Liver (tissue), 9 donors: Measurements from ENCODE around the gene ANK3. TPM values are rescaled to one million over a fixed set of nuclear protein-coding genes. Genes with fewer than 3 reads are reported as not detected.

Source experiments
- DNase-seq: peaks from one replicate; pipeline ENCODE4 v3.0.0-alpha.2; 2017; ENCODE audit warnings: low spot score
- H3K27ac ChIP-seq, 2 donors: one replicate each; pipeline ENCODE4 v1.7.0; 2013; ENCODE audit warnings: inconsistent platforms in 2 of 2, low read length in 2 of 2, control low read depth in 1 of 2, low read depth in 1 of 2, mild to moderate bottlenecking in 1 of 2
- H3K27me3 ChIP-seq, 4 donors: one replicate each; pipeline versions ENCODE4 v1.6.1 to v1.7.0; 2013; ENCODE audit warnings: low read length in 3 of 4, inconsistent platforms in 1 of 4, mild to moderate bottlenecking in 1 of 4, moderate library complexity in 1 of 4; ENCODE audit not compliant: control insufficient read depth in 4 of 4, insufficient read depth in 4 of 4
- H3K36me3 ChIP-seq, 4 donors: one replicate each; pipeline versions ENCODE4 v1.6.1 to v1.7.0; 2013; ENCODE audit warnings: low read length in 3 of 4, mild to moderate bottlenecking in 3 of 4, low read depth in 1 of 4, moderate library complexity in 1 of 4; ENCODE audit not compliant: control insufficient read depth in 4 of 4, insufficient read depth in 3 of 4
- H3K4me1 ChIP-seq, 4 donors: one replicate each; pipeline versions ENCODE4 v1.6.1 to v1.7.0; 2013; ENCODE audit warnings: low read length in 3 of 4, mild to moderate bottlenecking in 3 of 4, moderate library complexity in 1 of 4; ENCODE audit not compliant: control insufficient read depth in 4 of 4, insufficient read depth in 4 of 4
- H3K4me3 ChIP-seq, 3 donors: one replicate each; pipeline versions ENCODE4 v1.6.1 to v1.7.0; 2013; ENCODE audit warnings: low read length in 3 of 3, control low read depth in 1 of 3, low read depth in 1 of 3, mild to moderate bottlenecking in 1 of 3
- H3K9ac ChIP-seq, 2 donors: one replicate each; pipeline ENCODE4 v1.7.0; 2013; ENCODE audit warnings: low read length in 2 of 2, mild to moderate bottlenecking in 2 of 2, moderate library complexity in 2 of 2, control low read depth in 1 of 2, low read depth in 1 of 2
- H3K9me3 ChIP-seq, 4 donors: one replicate each; pipeline versions ENCODE4 v1.6.1 to v1.7.0; 2013; ENCODE audit warnings: low read length in 3 of 4; ENCODE audit not compliant: control insufficient read depth in 4 of 4
- ATF3 ChIP-seq: IDR thresholded peaks from 2 replicates; pipeline ENCODE4 v1.6.1; 2016; ENCODE audit warnings: antibody characterized with exemption
- CTCF ChIP-seq: fragments of 150-350 bp; IDR thresholded peaks from 2 replicates; pipeline ENCODE4 v1.5.1; 2017; ENCODE audit warnings: improper control_type of control experiment, low read depth, low read length; ENCODE audit not compliant: missing input control
- EGR1 ChIP-seq, 2 donors: IDR thresholded peaks; 2 replicates each; pipeline ENCODE4 v1.6.1; 2016 to 2018; ENCODE audit warnings: antibody characterized with exemption in 2 of 2, low read depth in 2 of 2
- FOXA1 ChIP-seq: IDR thresholded peaks from 2 replicates; pipeline ENCODE4 v1.6.1; 2016; ENCODE audit warnings: antibody characterized with exemption
- FOXA2 ChIP-seq: IDR thresholded peaks from 2 replicates; pipeline ENCODE4 v1.6.1; 2016; ENCODE audit warnings: antibody characterized with exemption
- HNF4A ChIP-seq, 2 donors: conservative IDR thresholded peaks; 2 replicates each; pipeline ENCODE4 v1.6.1; 2016; ENCODE audit warnings: antibody characterized with exemption in 2 of 2, mild to moderate bottlenecking in 2 of 2
- HNF4G ChIP-seq: IDR thresholded peaks from 2 replicates; pipeline ENCODE4 v1.6.1; 2016; ENCODE audit warnings: antibody characterized with exemption
- JUND ChIP-seq, 2 donors: IDR thresholded peaks; 2 replicates each; pipeline ENCODE4 v1.6.1; 2016; ENCODE audit warnings: antibody characterized with exemption in 2 of 2
- MAX ChIP-seq: IDR thresholded peaks from 2 replicates; pipeline ENCODE4 v1.6.1; 2016; ENCODE audit warnings: antibody characterized with exemption
- NR2F2 ChIP-seq: IDR thresholded peaks from 2 replicates; pipeline ENCODE4 v1.6.1; 2016; ENCODE audit warnings: antibody characterized with exemption
- RAD21 ChIP-seq, 2 donors: IDR thresholded peaks; 2 replicates each; pipeline ENCODE4 v1.6.1; 2016; ENCODE audit warnings: antibody characterized with exemption in 2 of 2, mild to moderate bottlenecking in 2 of 2
- RXRA ChIP-seq, 2 donors: IDR thresholded peaks; 2 replicates each; pipeline ENCODE4 v1.6.1; 2017 to 2018; ENCODE audit warnings: antibody characterized with exemption in 2 of 2, mild to moderate bottlenecking in 1 of 2
- SP1 ChIP-seq: IDR thresholded peaks from 2 replicates; pipeline ENCODE4 v1.6.1; 2018; ENCODE audit warnings: antibody characterized with exemption, mild to moderate bottlenecking
- TAF1 ChIP-seq: conservative IDR thresholded peaks from 2 replicates; pipeline ENCODE4 v1.6.1; 2016; ENCODE audit warnings: antibody characterized with exemption, mild to moderate bottlenecking
- YY1 ChIP-seq: IDR thresholded peaks from 2 replicates; pipeline ENCODE4 v1.6.1; 2016; ENCODE audit warnings: antibody characterized with exemption, mild to moderate bottlenecking
- WGBS: extraction: QIAGEN DNeasy Blood & Tissue Kit; methylation state at CpG from one replicate; pipeline ENCODE4 v1.1.7; 2013; 5-methylcytosine and 5-hydroxymethylcytosine counted together
- polyA plus RNA-seq, 2 donors: library from polyadenylated mRNA; stranded (reverse) in 1 of 2; unstranded in 1 of 2; fragments of 200-250 nt in 1 of 2; fragments of >200 nt in 1 of 2; fragmentation: Nextera tagmentation in 1 of 2; extraction: Ambion mirVana in 1 of 2; gene quantifications; one replicate each; pipeline versions ENCODE4 v1.2.1 to v1.2.3, GENCODE V29; 2013 to 2015
- total RNA-seq, 2 donors: library from RNA; depleted of rRNA; stranded (reverse); fragments of >200 nt; gene quantifications; one replicate each; pipeline ENCODE4 v1.2.3, GENCODE V29; 2014
- donor health status: healthy.
- donor health status: healthy.
- donor health status: healthy.
- donor health status: healthy.
- donor health status: healthy.

Gene ANK3
- total and polyA plus RNA-seq, 4 donors, result 5.7 to 30.0 (median 9.7) TPM

- Histone ChIP-seq H3K9me3 (no peaks in the 10 kb centered on the region), H3K4me1 (peaks cover 0 to 3% (median 0%) of the 10 kb centered on the region in 4 donors), H3K36me3 (no peaks in the 10 kb centered on the region), H3K9ac (no peak overlapping the region), H3K27me3 (no peaks in the 10 kb centered on the region), H3K4me3 (no peak overlapping the region), H3K27ac (no peak overlapping the region)
- 65% methylated on average over 5 of the region's 5 CpGs for WGBS
- TF ChIP-seq FOXA2, result peak; percentile 76
- peak in 1 of 2 donors; percentile 21 for TF ChIP-seq RXRA (IDR thresholded peaks at IDR 0.05)
- TF ChIP-seq MAX, result no peak
- TF ChIP-seq ATF3, result no peak
- TF ChIP-seq CTCF, result no peak
- TF ChIP-seq FOXA1, result peak; percentile 59
- TF ChIP-seq NR2F2, result no peak
- no peak for TF ChIP-seq HNF4G
- no peak for TF ChIP-seq TAF1
- TF ChIP-seq SP1, result no peak
- TF ChIP-seq HNF4A (conservative IDR thresholded peaks at IDR 0.05), result peak in 1 of 2 donors; percentile 17
- TF ChIP-seq EGR1 (IDR thresholded peaks at IDR 0.05; ENCODE audit: low read depth in 2 of 2), result no peak
- TF ChIP-seq JUND (IDR thresholded peaks at IDR 0.05), result peak; percentile 67 to 68
- no peak for TF ChIP-seq YY1
- no peak for DNase-seq
These were observed 106.8 kb downstream of the ANK3 start for GRCh38 chr10:60282771-60283353.

- 90% methylated on average over 6 of the region's 6 CpGs for WGBS
- TF ChIP-seq HNF4G (no peak), RXRA (IDR thresholded peaks at IDR 0.05) (no peak), FOXA2 (no peak), CTCF (no peak), ATF3 (no peak), RAD21 (IDR thresholded peaks at IDR 0.05) (no peak), EGR1 (IDR thresholded peaks at IDR 0.05; ENCODE audit: low read depth in 2 of 2) (no peak), HNF4A (conservative IDR thresholded peaks at IDR 0.05) (no peak)
- Histone ChIP-seq H3K27ac (no peak overlapping the region), H3K27me3 (no peaks in the 10 kb centered on the region), H3K4me1 (peaks cover 0 to 3% (median 0%) of the 10 kb centered on the region in 4 donors), H3K9me3 (no peaks in the 10 kb centered on the region), H3K9ac (no peak overlapping the region), H3K36me3 (no peaks in the 10 kb centered on the region), H3K4me3 (no peak overlapping the region)
- no peak for DNase-seq
These were observed 107.8 kb downstream of the ANK3 start for GRCh38 chr10:60281792-60282353.
